Measurements from ENCODE around the gene AFM. TPM values are rescaled to one million over a fixed set of nuclear protein-coding genes. Genes with fewer than 3 reads are reported as not detected.

The AFM gene
- total RNA-seq, 6 donors from 2014 or later = 0.20 TPM; not detected in 5

GRCh38 chr4:73525611-73526010 lies 44.1 kb downstream of the AFM start:
- TF ChIP-seq EP300 (IDR thresholded peaks at IDR 0.05) (no peak), POLR2A (IDR thresholded peaks at IDR 0.05) (no peak), CTCF (IDR thresholded peaks at IDR 0.05) (no peak)
- no peak for ATAC-seq (ENCODE audit: low FRiP score in 2 of 2)
- H3K4me1 ChIP-seq = no peaks in the 10 kb centered on the region
- no peaks in the 10 kb centered on the region for H3K27me3 ChIP-seq
- no peak overlapping the region for H3K27ac ChIP-seq
- H3K4me3 ChIP-seq = no peak overlapping the region
- 65 to 75% methylated on average over 1 of the region's 1 CpG for WGBS, 2 donors
- no peaks in the 10 kb centered on the region for H3K36me3 ChIP-seq
- no peak for DNase-seq
- no peaks in the 10 kb centered on the region for H3K9me3 ChIP-seq

- Histone ChIP-seq H3K27ac (no peak overlapping the region), H3K4me1 (no peaks in the 10 kb centered on the region), H3K9me3 (no peaks in the 10 kb centered on the region), H3K4me3 (no peak overlapping the region), H3K27me3 (no peaks in the 10 kb centered on the region), H3K36me3 (no peaks in the 10 kb centered on the region)
- ATAC-seq (ENCODE audit: low FRiP score in 2 of 2) (no peak), DNase-seq (no peak)
- WGBS, 2 donors = 88 to 93% methylated on average over 1 of the region's 1 CpG
- TF ChIP-seq CTCF (IDR thresholded peaks at IDR 0.05) = no peak
- TF ChIP-seq POLR2A (IDR thresholded peaks at IDR 0.05) = no peak
- no peak for TF ChIP-seq EP300 (IDR thresholded peaks at IDR 0.05)
- no peak for TF ChIP-seq POLR2AphosphoS5 (IDR thresholded peaks at IDR 0.05)
These were observed 45.7 kb downstream of the AFM start for GRCh38 chr4:73527196-73527595.

- TF ChIP-seq CTCF (IDR thresholded peaks at IDR 0.05) (no peak), POLR2A (IDR thresholded peaks at IDR 0.05) (no peak), EP300 (IDR thresholded peaks at IDR 0.05) (no peak), POLR2AphosphoS5 (IDR thresholded peaks at IDR 0.05) (no peak)
- 84 to 100% methylated on average over 2 of the region's 2 CpGs for WGBS, 2 donors
- H3K4me1 ChIP-seq = no peaks in the 10 kb centered on the region
- H3K36me3 ChIP-seq = no peaks in the 10 kb centered on the region
- DNase-seq (no peak), ATAC-seq (ENCODE audit: low FRiP score in 2 of 2) (no peak)
- H3K27me3 ChIP-seq = no peaks in the 10 kb centered on the region
- no peaks in the 10 kb centered on the region for H3K9me3 ChIP-seq
- H3K27ac ChIP-seq = no peak overlapping the region
- H3K4me3 ChIP-seq = no peak overlapping the region
These were observed 46.6 kb downstream of the AFM start for GRCh38 chr4:73528171-73528570.

GRCh38 chr4:73533515-73534422 lies 52.2 kb downstream of the AFM start:
- Histone ChIP-seq H3K4me1 (no peaks in the 10 kb centered on the region), H3K27ac (no peak overlapping the region), H3K27me3 (no peaks in the 10 kb centered on the region), H3K9me3 (no peaks in the 10 kb centered on the region), H3K36me3 (no peaks in the 10 kb centered on the region), H3K4me3 (no peak overlapping the region)
- TF ChIP-seq POLR2AphosphoS5 (IDR thresholded peaks at IDR 0.05) (no peak), POLR2A (IDR thresholded peaks at IDR 0.05) (no peak), EP300 (IDR thresholded peaks at IDR 0.05) (no peak), CTCF (IDR thresholded peaks at IDR 0.05) (no peak)
- WGBS, 2 donors = 68 to 76% methylated on average over 2 of the region's 2 CpGs
- DNase-seq = no peak
- ATAC-seq (ENCODE audit: low FRiP score in 2 of 2) = no peak

GRCh38 chr4:73538162-73538561 lies 56.6 kb downstream of the AFM start:
- H3K9me3 ChIP-seq = no peaks in the 10 kb centered on the region
- H3K27ac ChIP-seq = no peak overlapping the region
- TF ChIP-seq CTCF (IDR thresholded peaks at IDR 0.05) (no peak), POLR2A (IDR thresholded peaks at IDR 0.05) (no peak), EP300 (IDR thresholded peaks at IDR 0.05) (no peak), POLR2AphosphoS5 (IDR thresholded peaks at IDR 0.05) (no peak)
- H3K27me3 ChIP-seq = no peaks in the 10 kb centered on the region
- 78 to 82% methylated on average over 2 of the region's 2 CpGs for WGBS, 2 donors
- H3K4me1 ChIP-seq = no peaks in the 10 kb centered on the region
- ATAC-seq (ENCODE audit: low FRiP score in 2 of 2) (no peak), DNase-seq (no peak)
- no peaks in the 10 kb centered on the region for H3K36me3 ChIP-seq
- no peak overlapping the region for H3K4me3 ChIP-seq

Data from upper lobe of left lung (tissue), 6 donors.